ENCODE data around the gene AMER1. TPM values are rescaled to one million over a fixed set of nuclear protein-coding genes. Genes with fewer than 3 reads are reported as not detected.
"Not testable (repeated sequence)": the region's sequence is repeated elsewhere in the genome, so short reads cannot be mapped to it uniquely, and the experiment has no call there.

The AMER1 gene
- total RNA-seq (2014; rRNA removed; shearing (Covaris generic)) = 1.9 and 2.0 TPM in 2 replicates

DNA sequence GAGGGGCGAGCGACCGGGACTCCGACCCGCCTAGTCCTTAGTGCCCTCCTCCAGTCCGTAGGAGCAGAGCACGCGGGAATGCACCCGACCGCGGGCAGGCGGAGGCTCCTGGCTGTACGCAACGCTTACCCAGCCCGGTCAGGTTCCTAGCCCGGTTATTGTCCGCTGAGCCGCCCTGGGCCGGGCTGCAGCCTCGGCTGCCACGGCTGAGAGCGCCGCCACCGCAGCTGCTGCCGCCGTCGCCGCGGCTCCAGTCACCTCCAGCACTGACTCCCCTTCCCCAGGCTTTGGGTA lies at the start of gene AMER1:
Gene AMER1, minus strand, starts transcription at position 268 of the 294 bp plus-strand sequence. CDS start 12,422 bp downstream, outside the sequence.
- DNase-seq (ENCODE audit: low read depth) = no peak

DNA sequence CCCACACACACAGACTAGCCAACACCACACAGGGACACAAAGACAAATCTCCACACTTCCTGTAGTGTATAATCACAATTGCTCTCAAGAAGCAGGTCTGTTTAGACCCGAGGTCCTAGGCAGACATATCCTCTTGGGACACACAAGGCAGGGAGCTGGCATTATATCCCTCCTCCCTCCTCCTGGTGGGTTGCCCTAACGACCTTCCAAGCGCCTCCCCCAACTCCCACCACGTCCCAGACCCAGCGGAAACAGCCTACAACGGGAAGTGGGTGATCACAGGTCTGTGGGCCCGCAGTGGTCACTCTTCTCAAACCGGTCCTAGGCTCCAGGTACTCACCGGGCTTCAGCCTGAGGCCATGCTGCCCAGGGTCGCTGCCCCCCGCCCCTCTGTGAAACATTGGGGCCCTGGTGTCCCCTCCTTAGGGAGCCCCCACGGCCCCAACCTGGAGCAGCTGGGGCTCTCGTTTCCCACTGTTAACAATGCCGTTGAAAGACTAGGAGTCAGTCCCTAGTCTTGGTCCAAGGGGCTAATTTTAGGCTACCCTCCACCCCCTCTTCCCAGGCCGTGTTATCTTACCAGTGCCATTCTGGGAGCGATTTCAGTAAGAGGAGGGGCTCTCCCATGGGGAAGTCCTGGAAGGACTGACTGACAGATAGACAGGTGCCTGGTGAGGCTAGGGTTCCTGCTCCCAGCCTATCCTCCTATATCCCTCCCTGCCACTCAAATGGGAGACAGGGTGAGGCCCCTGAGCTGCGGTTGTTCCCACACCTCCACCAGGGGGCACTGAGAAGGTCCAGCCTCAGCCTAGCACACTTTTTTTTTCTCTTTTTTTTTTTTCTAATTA lies 24.8 kb upstream of the AMER1 start, which contains the start of gene ASB12:
Gene ASB12, minus strand, starts transcription at position 485 of the 848 bp plus-strand sequence. CDS start 4,957 bp downstream, outside the sequence.
- no peak for DNase-seq (ENCODE audit: low read depth)

DNA sequence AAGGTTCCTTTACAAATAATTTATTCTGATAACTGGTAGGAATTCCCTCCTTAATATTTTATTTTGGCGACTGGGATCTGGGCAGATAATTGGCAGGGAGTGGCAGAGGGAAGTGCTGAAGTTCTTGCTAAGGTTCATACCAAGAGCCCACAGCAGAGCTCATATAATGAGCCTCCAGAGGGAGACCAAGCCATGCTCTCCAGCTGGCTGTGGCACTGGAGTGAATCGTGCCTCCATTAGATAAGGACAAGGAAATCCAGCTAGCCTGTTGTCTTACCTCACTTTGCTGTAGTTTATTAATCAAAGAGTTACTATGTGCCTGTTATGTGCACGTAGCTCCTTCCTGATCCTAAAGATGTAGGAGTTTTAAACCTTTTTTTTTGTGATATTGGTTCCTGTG lies 23.6 kb upstream of the AMER1 start:
- no peak for DNase-seq (ENCODE audit: low read depth)

DNA sequence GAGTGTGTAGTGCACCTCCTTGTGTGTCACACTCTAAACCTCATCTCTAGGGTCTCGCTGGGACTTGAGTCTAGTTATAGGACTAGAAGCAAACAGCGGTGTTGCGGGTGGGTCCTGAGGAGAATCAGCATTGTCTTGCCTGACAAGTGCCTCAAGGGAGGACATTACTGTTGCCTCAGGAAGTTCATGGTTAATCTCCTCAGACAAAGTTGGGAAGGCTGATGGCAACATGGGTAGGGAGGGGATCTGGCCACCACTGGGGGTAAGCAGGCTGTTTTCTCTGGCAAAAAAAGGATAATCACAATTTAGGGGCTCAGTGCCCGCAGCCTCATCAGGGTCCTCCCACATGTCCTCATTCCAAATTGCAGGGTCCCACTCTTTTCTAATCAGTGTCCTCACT lies 12.5 kb upstream of the AMER1 start:
- no peak for DNase-seq (ENCODE audit: low read depth)

DNA sequence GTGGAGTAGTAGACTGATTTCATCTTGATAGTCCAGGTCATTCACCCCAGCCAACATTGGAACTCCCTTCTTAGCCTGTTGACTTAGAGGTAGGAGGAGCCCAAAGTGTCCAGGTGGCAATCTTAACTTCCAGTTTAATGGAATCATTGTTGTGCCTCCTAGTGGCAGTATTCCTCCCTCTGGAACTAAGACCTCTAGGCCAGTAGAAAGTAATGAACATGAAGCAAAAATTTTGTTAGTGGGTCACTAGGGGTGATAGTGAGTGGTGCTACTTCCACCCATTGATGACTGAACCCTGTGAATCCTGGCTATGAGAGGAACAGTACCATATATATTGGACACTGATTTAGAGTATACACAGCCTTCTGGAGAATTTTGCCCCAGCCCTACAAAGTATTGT lies 8.5 kb upstream of the AMER1 start:
- DNase-seq (ENCODE audit: low read depth) = not testable (repeated sequence)

DNA sequence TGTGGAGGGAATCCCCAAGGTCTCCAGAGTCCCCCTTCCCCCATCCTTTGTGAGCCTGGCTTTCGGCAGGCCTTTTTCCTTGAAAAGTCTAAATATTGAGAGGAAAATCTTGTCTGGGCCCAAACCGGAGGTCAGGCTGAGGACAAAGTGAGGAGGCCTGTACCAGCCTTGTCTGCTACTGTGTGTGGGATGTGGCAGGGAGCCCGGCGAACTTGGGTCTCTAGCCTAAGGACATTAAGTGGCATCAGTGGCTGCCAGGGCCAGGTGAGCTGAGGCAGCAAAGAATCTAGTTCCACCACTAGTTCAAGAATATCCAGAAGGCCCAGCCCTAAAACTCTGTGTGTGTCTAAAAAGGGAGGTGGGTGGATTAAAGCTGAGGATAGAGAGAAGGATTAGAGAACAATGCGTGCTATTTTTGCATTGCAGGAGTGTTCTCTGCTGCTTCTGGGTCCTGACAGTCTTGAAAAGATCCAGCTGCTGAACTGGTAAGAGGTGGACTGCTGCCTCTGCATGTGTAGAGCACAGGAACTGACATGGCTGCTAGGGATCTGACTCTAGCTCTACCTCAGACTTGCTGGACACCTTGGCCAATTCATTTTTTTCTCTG lies 1.2 kb upstream of the AMER1 start:
- peak; percentile 27 for DNase-seq (ENCODE audit: low read depth)

DNA sequence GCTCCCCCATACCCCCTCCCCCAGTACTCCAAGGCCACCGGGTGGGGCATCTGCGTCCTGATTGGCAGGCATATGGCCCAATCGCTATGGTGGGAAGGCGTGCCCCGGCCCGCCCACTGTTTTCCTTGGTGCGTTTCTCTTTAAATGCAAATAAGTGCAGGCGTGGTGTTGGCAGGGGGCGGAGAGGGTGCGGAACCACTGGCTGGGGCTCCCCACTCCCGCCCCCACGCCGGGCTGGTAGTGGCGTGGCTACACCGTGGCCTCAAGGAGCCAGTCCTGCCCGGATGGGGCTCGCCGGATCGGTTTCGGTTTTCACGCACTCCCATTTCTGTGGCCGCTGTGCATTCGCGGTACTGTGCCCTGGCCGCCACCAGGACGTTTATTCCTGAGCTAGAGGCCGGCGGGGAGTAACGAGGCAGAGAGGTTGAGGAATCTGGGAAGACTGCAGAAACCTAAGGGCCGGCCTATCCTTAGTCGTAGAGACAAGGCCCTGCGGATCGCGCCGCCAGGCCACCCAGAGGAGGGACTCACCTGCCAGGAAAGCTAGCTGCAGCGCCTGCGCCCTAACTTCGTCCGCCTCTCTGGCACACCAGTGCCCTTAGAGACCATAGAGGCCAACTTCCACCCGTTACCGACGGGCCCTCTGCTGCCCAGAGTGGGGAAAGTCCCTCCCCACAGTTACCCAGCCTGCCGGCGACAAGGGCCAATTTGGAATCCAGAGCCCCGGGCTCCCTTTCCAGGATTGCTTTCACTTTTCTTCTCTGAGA lies 410 bp upstream of the AMER1 start:
- DNase-seq (ENCODE audit: low read depth) = peak; percentile 96

DNA sequence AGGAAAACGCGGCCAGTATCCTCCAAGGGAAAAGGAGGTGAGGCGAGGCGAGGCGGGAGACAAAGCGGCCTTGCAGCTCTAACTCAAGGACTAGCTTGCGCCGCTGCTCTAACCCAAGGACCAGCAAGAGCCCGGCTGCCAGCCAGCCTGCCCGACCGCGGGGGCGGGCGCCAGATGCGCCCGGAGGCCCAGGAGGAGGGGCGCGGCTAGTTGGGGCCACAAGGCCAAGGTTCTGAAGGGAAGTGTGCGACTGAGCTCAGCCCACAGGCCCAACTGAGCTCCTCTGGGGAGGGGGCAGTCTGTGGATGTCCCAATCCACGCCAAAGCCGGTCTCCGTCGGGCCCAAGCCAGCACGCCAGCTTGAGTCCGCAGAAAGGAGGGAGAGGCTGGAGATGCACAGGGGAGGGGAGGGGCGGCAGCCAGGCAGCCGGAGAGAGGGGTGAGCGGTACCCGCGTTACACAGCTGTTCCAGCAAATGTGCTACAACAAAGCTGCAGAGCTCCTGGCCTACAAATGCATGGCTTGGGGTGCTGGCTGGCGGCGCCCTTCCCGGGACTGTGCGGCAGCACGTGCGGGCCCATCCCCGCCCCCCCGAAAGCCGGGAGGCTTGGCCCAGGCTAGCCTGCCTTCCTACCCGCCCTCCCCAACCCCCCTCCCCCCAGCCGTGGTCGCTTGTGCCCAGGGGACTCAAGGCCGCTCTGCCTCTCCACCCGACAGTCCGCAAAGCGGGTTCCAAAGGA lies 637 bp downstream of the AMER1 start:
- peak; percentile 54 for DNase-seq (ENCODE audit: low read depth)

DNA sequence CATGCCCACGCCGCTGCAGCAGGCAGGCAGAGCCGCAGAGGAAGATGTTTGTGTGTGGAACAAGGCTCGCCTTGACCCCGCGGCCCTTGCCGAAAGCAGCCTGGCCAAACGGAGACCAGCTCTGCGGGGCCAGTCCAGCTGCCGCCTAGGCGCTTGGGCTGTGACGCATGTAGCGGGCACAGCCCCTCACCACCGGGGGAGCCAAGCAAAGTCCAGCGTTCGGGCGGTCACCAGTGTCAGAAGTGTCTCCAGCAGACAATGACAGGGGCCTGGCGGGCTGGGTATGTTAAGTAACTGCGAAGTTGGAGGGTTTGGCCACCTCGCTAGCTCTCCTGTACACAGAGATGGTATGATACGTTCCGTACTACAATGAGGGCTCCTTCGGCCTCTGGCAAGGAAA lies 1.3 kb downstream of the AMER1 start:
- DNase-seq (ENCODE audit: low read depth) = no peak

DNA sequence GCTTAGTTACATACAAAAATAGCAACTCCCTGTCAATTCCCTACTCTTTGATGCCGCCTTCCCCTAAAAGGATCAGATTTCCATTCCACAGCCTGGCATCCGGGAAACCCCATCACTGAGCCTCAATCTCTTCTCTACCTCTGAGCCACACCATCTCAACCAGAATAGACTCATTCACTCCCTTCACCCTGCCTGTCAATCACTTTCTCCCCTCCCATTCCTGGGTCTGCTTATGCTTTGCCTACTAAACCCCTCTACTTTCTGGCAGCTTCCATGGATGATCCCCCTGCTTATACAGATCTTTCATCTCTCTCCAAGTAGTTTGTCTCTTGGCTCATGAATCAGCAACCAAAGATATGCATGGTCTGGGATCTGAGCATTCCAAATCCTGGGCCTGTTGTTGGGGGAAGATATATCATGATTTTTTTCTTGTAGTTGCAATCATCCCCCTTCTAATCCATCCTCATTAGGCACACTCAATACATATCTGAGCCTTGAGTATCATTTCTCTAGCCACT lies 2.6 kb downstream of the AMER1 start:
- no peak for DNase-seq (ENCODE audit: low read depth)

DNA sequence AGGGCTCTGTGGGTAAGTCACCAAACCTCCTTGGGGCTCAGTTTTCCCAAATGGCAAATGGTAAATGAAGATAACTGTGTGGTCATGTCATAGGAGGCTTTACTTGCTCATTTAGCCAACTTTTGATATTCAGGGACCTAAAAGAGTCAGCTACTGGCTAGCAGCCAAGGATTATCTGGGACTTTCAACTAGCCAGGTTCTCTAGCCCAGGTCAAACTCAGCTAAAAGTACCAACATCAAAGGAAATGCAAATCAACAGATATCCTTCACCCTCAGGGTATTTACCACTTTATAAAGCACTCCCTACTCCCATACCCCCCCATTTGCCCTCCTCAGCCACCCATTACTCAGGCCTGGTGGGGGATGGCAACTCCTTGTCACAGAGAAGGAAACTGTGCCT lies 7.5 kb downstream of the AMER1 start:
- DNase-seq (ENCODE audit: low read depth) = no peak

DNA sequence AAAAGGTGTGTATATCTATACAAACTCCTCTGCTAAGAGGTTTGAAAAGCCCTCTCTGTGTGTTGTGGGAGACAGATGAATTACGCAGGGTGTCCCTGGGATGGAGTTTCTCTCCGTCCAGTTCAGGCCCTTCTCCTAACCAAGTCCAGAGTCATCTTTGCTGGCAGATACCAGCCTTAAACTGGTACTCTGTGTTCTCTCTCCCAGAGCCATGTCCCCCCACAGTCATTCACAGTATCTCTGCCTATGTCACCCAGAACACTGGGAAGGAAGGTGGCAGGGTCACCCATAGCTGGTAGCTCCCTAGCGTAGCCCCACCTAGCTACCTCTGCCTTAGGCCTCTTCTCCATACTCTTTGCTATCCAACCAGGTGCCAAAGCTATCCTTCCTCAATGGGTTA lies 8.9 kb downstream of the AMER1 start:
- no peak for DNase-seq (ENCODE audit: low read depth)

DNA sequence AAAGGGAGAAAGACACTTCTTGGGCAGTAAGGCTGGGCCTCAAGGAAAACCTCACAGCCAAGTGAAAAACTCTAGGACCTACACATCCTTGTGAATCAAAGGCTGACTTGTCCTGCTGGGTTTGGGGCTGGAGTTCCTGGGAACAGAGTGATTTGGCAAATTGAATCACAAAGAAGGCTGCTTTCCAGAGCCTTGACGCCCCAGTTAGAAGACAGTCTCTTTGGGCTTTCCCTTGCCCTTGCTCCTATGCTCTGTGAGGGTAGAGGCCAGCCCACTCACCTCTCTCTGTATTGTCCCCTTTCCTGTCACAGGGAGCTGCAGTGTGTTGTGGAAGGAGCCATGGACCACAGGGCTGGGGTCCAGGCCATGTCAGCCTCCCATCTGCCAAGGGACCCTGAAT lies 9.6 kb downstream of the AMER1 start:
- DNase-seq (ENCODE audit: low read depth) = no peak

DNA sequence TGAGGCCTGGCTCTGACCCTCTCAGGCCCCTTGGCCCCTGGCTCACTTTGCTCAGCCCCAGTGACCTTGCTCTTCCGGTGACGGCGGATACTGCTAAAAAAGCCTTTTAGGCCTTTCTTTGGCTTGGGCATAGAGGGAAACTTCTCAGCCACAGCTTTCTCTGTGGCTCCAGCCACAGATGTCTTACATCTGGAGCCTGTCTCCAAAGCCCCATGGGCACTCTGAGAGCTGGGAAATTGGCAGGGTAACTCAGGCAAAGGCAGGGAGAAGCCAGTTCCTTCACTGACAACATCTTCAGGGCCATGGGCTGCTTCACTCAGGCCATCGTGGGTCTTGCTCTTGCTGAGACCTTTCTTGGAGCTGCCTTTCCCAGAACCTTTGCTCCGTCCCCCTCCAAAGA lies 12.8 kb downstream of the AMER1 start:
- DNase-seq (ENCODE audit: low read depth) = no peak

DNA sequence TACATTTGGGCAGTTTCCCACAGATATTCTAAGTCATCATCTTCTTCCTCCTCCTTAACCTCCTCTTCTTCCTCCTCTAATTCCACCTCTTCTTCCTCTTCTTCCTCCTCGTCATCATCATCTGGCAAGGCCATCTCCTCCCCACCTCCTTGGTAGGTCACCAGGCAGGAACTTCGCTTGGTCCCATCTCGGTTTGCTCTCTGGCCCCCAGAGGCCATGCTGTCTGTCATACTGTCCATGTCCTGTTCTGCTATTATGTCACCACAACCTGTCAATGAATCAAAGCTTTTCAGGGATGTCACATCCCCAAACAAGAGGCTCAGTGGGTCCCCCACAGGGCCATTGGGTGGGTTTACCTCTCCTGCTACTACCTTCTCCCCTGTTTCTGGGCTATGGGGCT lies 13.5 kb downstream of the AMER1 start:
- DNase-seq (ENCODE audit: low read depth) = no peak

DNA sequence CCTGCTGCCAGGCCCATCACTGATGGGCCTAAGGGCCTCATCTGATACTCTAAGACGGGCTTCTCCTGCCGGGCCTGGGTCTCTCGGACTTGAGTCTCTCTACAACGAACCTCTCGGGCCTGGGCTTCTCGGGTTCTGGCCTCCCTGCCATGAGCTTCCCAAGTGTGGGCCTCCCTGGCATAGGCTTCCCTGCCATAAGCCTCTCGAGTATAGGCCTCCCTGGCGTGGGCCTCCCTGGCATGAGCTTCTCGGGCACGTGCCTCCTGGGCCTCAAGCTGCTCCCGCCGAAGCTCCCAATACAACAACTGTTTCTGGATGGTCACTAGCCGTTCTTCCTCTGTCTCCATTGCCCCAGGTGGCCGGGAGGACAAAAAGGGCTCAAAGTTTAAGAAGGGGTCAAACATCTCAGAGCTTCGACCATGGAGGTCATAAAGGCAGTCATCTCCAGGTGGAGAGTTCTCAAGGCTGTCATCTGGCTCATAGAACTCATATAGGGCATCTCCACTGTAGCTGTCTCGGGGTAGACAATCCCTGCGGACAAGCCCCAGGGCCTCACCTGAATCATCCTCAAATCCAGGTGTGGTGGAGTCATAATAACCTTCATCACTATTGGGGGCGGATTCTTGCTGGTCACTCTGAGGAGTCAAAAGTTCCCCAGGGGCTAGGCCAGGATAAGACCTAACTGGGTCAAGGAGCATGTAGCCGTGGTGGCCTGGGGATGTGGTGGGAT lies 14.1 kb downstream of the AMER1 start:
- no peak for DNase-seq (ENCODE audit: low read depth)

DNA sequence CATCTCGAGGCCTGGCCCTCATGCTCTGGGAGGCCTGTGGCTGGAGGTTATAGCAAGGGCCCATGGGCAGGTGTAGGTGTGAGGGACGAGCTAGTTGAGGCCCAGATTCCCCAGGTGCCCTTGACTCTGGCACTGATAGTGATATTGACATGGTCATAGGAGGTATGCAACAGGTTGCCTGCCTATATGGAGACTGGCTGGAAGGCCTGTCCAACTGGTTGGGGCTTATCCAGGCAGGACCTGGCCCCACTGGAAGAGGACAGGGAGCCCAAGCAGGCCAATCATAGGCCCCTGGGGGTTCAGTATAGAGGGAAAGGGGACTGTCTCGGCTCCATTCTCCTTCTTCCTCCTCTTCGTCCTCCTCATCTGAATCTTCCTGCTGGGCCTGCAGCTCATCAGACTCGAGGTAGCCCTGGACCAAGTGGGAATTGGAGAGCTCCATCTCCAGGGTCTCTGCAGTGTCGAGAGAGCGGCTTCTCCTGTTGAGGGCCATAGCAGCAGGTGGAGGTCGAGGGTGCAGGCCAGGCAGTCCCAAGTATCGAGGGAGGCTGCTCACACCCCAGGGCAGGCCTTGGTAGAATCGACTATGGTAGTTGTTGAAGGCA lies 15.3 kb downstream of the AMER1 start:
- no peak for DNase-seq (ENCODE audit: low read depth)

DNA sequence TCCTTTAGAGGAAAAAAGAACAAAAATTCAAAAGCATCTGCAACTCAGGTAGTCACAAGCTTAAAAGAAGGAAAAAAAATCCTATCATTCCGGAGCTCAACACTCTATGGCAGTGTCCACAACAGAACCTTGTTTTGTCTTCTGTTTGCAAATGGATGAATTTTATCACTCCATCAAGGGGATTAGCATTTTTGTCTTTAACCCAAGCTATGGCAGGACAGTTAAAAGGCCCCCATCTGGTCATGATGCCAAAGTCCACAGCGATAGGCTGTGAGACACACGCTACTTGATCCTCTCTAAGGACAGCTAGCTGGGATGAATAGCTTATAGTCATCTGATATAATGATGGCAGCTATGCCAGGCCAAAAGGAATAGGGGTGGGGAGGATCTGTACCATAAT lies 16.6 kb downstream of the AMER1 start:
- no peak for DNase-seq (ENCODE audit: low read depth)

DNA sequence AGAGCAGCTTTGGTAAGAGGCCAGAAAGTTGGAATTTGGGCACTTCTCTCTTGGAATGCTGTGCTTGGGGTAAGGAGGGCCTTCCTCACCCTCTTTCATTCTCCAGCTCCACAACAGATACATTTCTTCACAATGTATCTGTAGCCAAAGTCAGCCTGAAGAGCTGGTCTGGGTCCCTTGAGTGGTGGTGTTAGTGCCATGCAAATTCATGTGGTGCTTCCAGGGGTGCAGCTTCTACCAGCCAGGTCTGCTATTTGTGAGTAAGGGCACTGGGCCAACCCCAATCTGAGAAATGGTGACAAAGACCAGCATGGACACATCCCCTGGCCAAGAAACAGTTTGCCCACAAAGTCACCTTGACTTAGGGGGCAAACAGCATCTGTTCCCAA lies 17.8 kb downstream of the AMER1 start:
- no peak for DNase-seq (ENCODE audit: low read depth)

DNA sequence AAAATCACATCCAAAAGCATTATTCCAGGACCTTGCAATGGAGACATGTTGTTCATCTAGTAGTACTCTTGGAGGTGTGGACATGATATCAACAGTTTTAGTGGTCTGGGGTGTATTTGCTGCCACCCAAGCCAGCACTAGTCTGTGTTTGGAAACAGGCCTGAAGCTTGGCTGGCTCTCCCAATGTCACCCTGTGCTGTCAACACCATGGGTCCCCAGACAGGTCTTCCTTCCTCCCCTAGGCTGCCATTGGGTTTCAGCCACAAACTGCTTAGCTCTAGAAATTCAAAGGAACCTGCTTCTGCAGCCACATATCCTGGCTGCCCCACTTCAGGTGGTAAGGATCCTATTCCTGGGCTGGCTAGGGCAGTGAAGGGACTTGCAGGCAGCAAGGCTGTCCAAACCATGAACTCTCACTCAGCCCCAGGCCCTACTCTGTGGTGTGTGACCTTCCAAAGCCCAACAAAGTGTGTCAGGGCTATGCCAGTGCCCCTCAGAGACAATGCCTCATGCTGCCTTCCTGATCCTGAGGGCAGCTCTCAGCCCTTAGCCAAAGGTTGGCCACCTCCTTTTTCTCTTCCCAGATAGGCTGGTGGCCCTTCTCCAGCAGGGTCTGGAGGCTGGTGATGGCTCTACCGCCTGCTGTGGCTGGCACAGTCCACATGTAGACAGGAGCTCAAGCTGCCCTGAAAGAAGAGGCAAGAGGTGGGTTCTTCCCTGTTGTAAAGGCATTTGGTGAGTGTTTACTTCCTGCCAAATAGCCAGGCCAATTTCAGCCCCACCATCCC lies 18.3 kb downstream of the AMER1 start:
- no peak for DNase-seq (ENCODE audit: low read depth)

Measured in RPMI7951 (cell line).